HCEC 1CT (cell line): ENCODE results near the gene AP1M1.

Experiments used
- DNase-seq: peaks from one replicate; pipeline ENCODE4 v3.0.0-alpha.2; 2017

The AP1M1 gene

GRCh38 chr19:16233836-16234551, 36.3 kb downstream of the AP1M1 start:
- no peak for DNase-seq

- DNase-seq, result no peak
Observed at GRCh38 chr19:16234552-16235445, 37.1 kb downstream of the AP1M1 start.

- no peak for DNase-seq
Observed at GRCh38 chr19:16235811-16236652, 38.3 kb downstream of the AP1M1 start.

- DNase-seq, result peak; percentile 9
Observed at GRCh38 chr19:16244091-16244490, 46.4 kb downstream of the AP1M1 start.

GRCh38 chr19:16247353-16248182, 49.9 kb downstream of the AP1M1 start:
- peak; percentile 50 for DNase-seq

GRCh38 chr19:16248380-16249023, 50.8 kb downstream of the AP1M1 start:
- no peak for DNase-seq

GRCh38 chr19:16249826-16250404, 52.2 kb downstream of the AP1M1 start:
- no peak for DNase-seq

- DNase-seq, result no peak
Observed at GRCh38 chr19:16252459-16253205, 54.9 kb downstream of the AP1M1 start.

- DNase-seq, result no peak
Observed at GRCh38 chr19:16254851-16255408, 57.2 kb downstream of the AP1M1 start.

- no peak for DNase-seq
Observed at GRCh38 chr19:16257509-16258002, 59.8 kb downstream of the AP1M1 start.

GRCh38 chr19:16258440-16258903, 60.8 kb downstream of the AP1M1 start:
- DNase-seq, result no peak

- no peak for DNase-seq
Observed at GRCh38 chr19:16259385-16260159, 61.9 kb downstream of the AP1M1 start.

- DNase-seq, result no peak
Observed at GRCh38 chr19:16260160-16260811, 62.6 kb downstream of the AP1M1 start.

GRCh38 chr19:16260812-16261161, 63.1 kb downstream of the AP1M1 start:
- DNase-seq, result no peak

GRCh38 chr19:16261584-16262368, 64.1 kb downstream of the AP1M1 start:
- DNase-seq, result no peak

- DNase-seq, result no peak
Observed at GRCh38 chr19:16262618-16263017, 64.9 kb downstream of the AP1M1 start.

GRCh38 chr19:16263141-16263761, 65.5 kb downstream of the AP1M1 start:
- no peak for DNase-seq
